Left lobe of liver (tissue), 2 donors: ENCODE results near the gene CCDC126. TPM values are rescaled to one million over a fixed set of nuclear protein-coding genes. Genes with fewer than 3 reads are reported as not detected.
"Not testable (repeated sequence)": the region's sequence is repeated elsewhere in the genome, so short reads cannot be mapped to it uniquely, and the experiment has no call there.

ENCODE experiments used
- ATAC-seq: fragments of 200-7000 bp; cut with Tn5 transposase; one replicate; pipeline ENCODE4 v1.9.1; 2020; ENCODE audit warnings: mild to moderate bottlenecking, moderate library complexity
- DNase-seq: peaks from one replicate; pipeline ENCODE4 v3.0.0-alpha.2; 2020; ENCODE audit warnings: low spot score
- total RNA-seq: library from RNA; stranded (reverse); gene quantifications from one replicate; pipeline ENCODE4 v1.2.1, GENCODE V29; 2021
- donor health status: DM: no; HTN: no; CAD: no; lungs with moderate emphysema.
- donor health status: DM: no; HTN: yes; CAD: no.

CCDC126 gene, protein sequence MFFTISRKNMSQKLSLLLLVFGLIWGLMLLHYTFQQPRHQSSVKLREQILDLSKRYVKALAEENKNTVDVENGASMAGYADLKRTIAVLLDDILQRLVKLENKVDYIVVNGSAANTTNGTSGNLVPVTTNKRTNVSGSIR
- total RNA-seq = 7.7 TPM

DNA sequence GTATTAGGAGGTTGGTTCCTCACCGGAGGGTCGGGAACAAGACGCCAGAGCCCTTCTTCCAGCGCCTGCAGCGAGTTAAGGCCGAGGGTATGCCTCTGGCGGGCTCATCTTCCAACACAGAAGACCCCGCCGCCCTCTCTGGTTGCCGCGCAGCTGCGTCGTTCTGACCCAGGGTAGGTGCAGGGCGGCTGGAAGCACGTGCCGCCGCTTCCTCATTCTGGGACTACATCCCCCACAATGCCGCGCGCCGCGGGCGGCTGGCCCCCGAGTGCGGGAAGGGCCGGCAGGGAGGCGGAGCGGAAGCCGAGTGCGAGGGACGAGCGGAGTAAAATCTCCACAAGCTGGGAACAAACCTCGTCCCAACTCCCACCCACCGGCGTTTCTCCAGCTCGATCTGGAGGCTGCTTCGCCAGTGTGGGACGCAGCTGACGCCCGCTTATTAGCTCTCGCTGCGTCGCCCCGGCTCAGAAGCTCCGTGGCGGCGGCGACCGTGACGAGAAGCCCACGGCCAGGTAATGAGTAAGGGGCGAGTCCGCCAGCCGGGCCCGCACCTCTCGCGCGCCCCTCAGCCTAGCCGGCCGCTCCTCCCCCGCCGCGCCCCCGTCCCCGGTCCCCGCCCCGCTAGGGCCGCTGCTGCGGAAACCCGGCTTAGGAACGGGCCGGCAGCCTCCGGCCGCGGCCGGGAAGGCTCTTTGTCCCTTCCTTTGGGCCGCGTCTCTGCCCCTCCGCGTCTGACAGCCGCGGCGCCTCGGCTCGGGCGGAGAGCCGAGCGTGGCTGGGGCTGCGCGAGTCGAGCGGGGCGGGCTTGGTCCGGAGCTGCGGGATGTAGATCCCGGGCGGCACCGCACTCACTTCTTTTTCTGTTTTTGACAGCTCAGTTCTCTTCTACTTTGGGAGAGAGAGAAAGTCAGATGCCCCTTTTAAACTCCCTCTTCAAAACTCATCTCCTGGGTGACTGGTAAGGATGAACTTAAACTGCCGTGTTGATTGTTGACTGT lies at the start of gene CCDC126:
Gene CCDC126, plus strand, starts transcription at position 289 of the 998 bp plus-strand sequence. CDS start 13,934 bp downstream, outside the sequence.
- DNase-seq (peak; percentile 96), ATAC-seq (peak; percentile 97)

DNA sequence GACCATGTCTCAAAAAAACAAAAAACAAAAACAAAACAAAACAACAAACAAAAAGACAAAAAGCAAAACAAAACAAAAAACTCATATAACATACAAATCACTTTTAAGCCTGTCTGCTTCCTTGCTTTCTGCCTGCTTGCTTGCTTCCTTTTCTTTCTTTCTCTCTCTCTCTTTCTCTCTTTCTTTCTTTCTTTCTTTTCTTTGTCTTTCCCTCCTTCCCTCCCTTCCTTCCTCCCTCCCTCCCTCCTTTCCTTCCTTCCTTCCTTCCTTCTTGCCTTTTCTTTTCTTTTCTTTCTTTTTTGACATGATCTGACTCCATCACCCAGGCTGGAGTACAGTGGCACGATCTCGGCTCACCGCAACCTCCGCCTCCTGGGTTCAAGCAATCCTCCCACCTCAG lies 49.5 kb upstream of the CCDC126 start:
- DNase-seq = no peak
- no peak for ATAC-seq

DNA sequence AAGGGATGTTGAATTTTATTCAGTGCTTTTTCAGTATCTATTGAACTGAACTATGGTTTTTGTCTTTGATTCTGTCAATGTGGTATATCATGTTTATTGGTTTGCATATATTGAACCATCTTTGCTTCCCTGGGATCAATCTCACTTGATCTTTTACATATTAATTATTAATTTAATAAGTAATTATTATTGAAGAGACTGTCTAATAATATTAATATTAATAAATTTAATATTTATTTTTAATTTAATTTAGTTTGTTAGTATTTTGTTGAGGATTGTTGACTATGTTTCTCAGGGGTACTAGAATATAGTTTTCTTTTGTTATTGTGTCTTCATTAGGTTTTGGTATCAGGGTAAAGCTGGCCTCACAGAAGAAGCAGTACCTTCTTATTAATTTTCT lies 38.9 kb upstream of the CCDC126 start:
- no peak for ATAC-seq
- no peak for DNase-seq

DNA sequence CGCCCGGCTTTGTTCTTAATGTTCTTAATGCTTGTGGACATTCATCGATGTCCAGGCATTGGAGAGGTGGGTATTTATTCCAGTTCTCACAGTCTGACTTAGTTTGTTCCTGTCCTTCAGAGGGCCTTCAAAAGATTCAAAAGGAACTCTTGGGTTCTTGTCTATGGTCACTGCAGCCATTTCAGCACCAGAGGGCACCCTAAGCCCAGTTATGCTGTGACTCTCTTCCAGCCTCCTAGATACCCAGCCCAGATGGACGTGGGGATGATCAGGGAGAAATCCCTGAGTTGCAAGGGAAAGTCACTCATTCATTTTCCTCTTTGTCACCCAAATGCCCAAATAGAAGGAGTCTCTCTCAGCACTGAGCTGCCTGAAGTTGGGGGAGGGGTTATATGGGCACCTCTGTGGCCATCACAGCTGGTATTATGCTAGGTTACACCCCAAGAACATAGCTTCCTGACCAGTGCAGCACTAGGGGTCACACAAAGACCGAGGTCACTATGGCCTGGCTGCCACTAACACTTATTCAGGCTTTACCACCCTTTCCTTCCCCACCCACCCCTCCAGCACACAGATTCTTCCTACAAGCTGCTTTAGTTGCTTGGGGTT lies 26.5 kb upstream of the CCDC126 start:
- DNase-seq (peak; percentile 77), ATAC-seq (peak; percentile 100)

DNA sequence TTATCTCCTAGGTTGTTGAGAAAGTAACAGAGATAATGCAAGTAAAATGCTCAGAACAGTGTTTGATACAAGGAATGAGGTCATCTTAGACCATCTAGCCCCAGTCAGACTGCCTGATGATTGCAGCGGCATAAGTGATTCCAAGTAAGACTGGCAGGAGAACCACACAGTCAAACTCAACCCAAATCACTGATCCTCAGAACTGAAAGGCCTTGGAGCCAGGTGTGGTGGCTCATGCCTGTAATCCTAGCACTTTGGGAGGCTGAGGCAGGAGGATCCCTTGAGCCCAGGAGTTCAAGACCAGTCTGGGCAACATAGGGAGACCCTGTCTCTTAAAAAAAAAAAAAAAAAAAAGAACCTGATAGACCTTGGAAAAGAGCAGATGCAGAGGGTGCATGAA lies 15.2 kb upstream of the CCDC126 start:
- DNase-seq, ATAC-seq: not testable (repeated sequence)

DNA sequence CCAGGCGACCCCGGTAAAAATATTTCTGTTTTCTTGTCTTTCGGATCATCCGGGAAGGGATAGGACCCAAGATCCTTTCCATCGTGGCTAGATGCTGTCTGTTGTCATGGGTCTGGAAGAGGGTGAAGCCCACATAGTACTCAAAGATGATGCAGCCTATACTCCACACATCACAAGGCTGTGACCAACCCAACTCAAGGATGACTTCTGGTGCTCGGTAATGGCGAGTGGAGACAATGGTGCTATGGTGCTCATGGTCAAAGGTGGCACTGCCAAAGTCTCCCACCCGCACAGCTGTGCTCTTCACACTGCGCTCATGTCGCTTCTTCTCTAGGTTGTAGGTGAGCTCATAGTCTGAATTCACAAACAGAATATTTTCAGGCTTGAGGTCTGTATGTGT lies 11.9 kb upstream of the CCDC126 start:
- ATAC-seq = not testable (repeated sequence)

DNA sequence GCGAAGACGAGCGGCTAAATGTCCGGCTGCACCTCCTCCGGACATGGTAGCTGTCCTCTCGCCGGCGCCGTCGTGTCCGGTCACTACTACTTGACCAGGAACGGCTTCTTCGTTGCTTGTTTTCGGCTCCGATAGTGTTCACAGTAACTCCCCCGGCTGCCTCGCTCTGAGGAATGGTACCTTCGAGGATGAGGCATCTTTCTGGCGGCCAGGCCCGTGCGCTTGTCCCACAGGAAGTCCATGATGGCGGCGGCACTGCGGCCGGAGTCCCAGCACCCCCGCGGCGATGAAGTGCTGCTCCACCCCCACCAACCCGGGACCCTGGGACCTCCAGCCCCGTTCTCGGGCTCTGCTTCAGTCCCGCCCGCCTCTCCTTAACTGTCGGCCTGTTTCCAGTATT lies 11.0 kb upstream of the CCDC126 start:
- no peak for DNase-seq
- ATAC-seq = no peak

More for the DNA sequence above, 11.9 kb upstream of the CCDC126 start:
- not testable (repeated sequence) for DNase-seq

DNA sequence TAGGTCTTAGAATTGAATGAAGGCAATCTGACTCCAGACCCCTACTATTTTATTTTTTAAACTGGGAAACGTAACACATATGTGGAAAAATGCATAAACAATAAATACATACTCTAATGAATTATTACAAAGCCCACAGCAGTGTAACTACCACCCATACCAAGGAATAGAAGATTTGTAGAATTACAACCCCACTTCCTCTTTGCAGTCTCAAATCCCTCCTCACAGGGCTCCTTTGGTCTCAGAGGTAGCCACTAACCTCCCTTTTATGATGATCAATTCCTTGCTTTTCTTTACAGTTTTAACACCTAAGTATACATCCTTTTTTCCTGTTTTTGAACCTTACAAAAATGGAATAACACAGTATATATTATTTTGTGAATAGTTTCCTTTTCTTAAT lies 6.7 kb upstream of the CCDC126 start:
- no peak for ATAC-seq
- no peak for DNase-seq

DNA sequence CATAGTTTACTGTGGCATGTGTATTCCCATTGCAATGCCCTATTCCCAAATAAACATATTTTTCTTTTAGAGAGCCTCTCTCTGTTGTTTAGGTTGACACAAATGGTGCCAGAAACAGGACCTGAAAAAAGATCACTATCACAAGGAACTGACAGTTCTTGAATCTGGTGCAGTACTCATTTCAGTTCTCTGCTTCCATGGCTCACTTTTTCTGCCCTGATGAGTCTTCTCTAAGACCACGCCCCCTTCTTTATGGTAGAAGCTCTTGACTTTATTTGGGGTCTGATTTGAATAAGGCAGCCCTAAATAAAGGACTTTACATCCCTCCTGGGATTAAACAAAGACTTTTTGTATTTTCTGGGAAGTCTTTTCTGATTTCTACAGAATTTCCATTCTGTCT lies 3.5 kb upstream of the CCDC126 start:
- ATAC-seq = no peak

DNA sequence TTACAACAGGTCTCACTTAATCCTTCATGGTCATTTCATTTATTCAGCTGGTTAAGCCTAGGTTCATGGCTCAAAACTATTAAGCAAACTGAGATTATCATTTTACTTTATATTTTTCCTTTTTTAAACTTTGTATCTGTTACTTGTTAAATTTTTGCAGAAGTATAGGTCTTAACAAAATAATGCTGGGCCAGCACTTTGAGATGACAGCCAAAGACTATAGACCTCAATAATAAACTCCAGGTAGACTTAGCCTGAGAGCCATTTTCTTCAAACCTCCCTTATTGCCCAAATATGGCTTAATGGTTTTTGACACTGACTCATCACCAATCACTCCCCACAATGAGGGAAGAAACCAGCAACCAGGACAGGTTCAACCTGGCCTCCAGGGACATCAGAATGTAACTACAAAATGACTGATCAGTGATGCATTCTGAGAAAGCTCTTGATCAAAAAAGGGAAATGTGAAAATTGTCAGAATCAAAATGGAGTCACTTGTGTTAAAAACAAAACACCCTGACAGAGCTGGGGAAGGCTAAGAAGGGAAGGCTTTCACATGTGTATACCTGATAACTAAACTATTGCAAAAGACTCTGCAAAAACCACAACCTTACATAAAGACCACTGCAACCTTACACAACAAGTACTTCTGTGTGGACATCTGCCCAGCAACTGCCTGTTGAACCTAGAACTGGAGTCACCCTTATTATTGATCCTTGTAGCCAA lies 2.1 kb upstream of the CCDC126 start:
- ATAC-seq = peak; percentile 5
- peak; percentile 49 for DNase-seq

More for the DNA sequence above, 3.5 kb upstream of the CCDC126 start:
- DNase-seq = no peak

DNA sequence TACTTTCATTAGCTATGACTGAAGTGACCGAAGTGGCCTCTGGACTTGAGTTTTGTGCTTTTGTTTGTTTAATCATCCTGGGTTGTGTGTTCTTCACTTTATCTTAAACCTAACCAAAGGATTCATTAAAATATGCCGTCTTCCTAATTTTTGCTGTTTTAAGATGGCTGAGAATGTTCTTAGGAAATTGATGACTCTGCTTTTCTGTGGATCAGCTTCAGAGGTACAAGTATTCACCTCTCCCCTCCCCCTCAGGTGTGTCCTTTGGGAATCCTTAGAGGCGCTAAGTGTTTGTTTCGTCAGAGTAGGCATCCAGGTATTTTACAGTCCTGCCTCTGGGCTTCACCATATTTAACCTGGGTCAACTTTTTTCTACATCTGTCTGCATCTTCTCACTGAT lies 1.1 kb downstream of the CCDC126 start:
- no peak for ATAC-seq
- no peak for DNase-seq

DNA sequence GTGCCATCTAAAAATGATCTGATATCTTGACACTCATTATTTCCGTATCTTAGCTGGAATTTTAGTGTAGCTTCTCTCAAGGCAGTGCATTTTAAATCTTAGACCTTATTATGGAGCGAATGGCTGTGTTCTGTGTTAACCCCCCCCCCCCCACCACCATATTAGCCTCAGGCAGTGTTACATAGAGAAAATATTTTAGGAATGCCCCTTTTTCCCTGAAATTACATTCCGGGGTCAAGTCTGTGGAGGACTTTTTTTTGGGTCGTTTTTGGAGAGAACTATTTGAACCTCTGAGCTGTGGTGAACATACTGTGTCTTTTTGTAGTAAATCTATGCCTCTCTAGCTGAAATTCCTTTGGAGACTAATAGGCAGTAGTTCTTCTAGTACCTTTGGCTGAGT lies 3.1 kb downstream of the CCDC126 start:
- ATAC-seq (no peak), DNase-seq (no peak)

DNA sequence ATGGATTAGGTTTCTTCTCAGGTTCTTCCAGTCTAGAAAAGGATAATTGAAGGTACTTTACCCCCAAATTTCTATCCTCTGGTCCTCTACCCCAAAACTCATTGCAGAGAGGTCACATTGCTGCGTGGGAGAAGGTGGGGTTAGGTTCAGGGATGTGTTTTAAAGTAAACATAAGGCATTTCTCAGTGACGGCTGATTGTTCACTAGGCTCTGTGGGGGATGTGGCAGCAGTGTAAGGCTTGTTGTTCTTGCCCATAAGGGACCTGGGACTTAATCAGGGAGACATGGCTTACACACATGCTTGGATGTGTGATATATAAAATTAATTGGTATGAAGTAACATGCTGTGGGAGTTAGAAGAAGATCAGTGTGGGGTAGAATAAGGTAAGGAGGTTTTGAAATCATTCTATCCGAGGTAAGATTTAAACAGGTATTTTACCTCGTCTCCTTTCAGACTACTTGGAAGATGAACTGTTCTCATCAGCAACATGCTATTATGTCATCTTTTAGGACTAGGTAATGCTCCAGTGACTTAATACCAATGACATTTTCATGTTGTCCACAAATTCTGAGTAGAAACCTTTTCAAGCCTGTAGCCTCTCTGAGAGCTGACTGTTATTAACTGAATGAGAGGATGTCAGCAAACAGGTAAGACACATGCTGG lies 6.6 kb downstream of the CCDC126 start:
- ATAC-seq (no peak), DNase-seq (no peak)

DNA sequence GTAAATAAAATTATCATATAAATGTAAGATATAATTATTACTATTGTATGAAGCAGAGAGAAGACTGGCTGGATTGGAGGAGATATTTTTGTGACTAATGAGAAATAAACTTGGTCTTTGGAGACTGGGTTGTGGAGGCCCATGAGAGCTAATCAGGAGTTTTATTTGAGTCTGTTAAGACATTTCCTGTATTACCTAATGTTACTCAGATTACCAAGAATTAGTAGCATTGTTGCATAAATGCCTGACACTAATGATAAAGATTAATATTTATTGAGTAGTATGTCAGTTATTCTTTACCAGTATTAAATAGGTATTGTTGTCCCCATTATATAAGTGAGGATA lies 7.1 kb downstream of the CCDC126 start:
- no peak for DNase-seq
- no peak for ATAC-seq

DNA sequence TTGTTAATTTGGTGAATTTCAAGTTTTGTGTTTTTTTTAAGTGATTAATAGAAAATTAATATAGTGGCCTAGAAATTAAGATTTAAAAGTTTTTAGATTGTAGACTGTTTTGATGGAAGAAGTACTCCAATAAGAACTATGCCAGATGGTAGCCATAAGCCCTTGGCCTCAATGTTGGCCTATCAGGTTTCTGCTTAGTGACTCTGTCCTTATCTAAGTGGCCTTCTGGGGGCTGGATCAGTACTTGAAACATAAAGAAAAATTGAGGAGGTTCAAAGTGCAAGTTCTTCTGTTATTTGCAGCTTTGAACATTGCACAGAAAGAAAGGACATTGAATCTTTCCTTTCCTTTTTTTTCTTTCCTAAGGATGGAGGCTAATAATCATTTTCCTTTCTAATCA lies 9.9 kb downstream of the CCDC126 start:
- no peak for DNase-seq
- no peak for ATAC-seq

DNA sequence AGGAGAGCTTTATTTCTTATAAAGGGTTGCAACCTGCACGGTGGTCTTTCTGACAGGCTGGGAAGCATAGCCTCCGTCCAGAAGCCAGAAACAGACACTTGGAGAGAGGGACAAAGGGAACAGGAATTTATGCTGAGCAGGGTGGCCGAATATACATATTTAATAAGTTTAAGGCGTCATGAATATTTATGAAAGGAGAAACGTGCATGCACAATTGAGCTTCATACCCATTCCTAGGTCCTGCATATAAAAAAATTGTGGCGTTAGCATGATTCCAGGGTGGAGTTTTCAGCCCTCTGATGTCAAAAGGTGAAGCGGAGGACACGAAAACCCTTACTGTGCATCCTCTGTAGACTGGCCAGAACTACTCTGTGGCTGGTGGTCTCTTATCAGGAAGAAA lies 10.7 kb downstream of the CCDC126 start:
- DNase-seq = no peak

DNA sequence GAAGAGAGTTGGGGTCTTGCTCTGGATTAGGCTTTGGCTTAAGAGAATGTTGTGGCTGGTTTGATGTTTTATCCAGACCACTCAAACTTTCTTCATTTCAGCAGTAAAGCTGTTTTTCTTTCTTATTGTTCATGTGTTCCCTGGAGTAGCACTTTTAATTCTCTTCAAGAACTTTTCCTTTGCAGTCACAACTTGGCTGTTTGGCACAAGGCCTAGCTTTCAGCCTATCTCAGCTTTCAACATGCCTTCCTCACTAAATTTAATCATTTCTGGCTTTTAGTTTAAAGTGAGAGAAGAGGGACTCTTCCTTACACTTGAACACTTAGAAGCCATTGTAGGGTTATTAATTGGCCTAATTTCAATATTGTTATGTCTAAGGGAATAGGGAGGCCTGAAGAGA lies 18.1 kb downstream of the CCDC126 start:
- no peak for ATAC-seq
- no peak for DNase-seq

More for the DNA sequence above, 10.7 kb downstream of the CCDC126 start:
- ATAC-seq = no peak

DNA sequence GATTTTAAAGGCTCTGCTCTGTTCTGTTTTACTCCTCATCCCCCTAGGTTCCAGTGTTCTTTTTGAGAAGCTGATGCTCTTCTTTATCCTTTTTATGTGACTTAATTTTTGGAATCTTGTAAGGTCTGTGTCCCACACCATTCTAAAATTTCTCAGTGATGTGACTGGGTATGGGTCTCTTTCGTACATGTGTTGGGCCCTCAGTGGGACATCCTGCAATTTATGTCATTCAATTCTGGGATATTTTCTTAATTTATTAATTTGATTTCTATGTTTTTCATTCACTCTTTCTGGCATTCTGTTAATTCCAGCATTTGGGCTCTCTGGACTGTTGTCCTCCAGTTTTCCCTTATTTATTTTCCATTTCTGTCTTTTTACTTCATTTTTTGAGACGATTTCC lies 19.4 kb downstream of the CCDC126 start:
- DNase-seq (no peak), ATAC-seq (no peak)

DNA sequence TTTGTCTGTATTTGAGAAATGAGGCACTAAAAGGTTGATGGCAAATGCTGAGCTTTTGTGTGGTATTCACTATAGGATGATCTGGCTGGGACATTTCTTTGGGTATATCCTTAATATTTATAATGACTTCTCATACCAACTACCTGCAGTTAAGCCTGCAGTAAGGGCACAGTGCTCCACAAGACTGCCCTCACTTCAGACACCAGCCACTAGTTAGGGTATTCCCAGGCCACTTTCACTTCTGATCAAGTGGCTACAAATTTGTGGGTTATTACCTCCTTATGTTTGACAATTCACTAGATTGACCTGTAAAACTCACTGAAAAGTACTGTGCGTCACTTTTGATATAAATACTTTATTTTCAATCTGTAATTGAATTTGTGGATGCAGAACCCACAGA lies 20.3 kb downstream of the CCDC126 start:
- ATAC-seq (no peak), DNase-seq (no peak)

DNA sequence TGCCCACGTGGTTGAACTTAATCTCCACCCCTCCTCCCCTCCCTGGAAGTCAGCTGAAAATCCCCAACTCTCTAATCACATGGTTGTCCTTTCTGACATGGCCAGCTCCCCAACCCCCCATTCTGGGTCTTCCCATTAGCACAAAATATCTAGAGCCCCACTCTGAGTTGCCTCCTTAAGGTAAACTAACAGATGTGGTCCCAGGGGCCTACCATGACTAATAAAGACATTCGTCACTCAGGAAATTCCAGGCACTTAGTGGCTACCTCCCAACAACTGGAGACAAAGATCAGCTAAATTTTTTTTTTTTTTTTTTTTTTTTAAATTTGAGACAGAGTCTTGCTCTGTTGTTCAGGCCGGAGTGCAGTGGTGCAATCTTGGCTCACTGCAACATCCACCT lies 21.1 kb downstream of the CCDC126 start:
- ATAC-seq (no peak), DNase-seq (no peak)

DNA sequence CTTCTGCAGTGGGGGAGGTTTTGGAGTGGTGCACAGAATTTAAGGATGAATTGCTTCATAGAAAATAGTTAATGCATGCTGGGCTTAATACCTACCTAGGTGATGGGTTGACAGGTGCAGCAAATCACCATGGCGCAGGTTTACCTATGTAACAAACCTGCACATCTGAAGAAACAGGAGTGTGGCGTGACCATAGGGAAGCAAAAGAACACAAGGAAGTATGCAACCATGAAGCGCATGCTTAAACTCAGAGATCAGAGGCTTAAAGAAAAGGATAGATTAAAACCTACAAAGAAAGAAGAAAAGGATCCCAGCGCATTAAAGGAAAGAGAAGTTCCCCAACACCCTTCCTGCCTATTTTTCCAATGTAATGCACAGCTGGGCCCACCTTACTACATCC lies 22.0 kb downstream of the CCDC126 start:
- DNase-seq (no peak), ATAC-seq (no peak)
